GM21515 (cell line): Measurements from ENCODE around the gene KRT72.

Experiments used
- ATAC-seq: cut with Tn5 transposase; IDR thresholded peaks from one replicate; pipeline ENCODE4 v1.9.1; 2021; ENCODE audit not compliant: unreplicated experiment

Gene KRT72

GRCh38 chr12:52600941-52601481 is at the start of gene KRT72:
KRT72 (minus strand) TSS chr12:52601463; CDS start chr12:52601452, 11 bp downstream.
- ATAC-seq: no peak

DNA sequence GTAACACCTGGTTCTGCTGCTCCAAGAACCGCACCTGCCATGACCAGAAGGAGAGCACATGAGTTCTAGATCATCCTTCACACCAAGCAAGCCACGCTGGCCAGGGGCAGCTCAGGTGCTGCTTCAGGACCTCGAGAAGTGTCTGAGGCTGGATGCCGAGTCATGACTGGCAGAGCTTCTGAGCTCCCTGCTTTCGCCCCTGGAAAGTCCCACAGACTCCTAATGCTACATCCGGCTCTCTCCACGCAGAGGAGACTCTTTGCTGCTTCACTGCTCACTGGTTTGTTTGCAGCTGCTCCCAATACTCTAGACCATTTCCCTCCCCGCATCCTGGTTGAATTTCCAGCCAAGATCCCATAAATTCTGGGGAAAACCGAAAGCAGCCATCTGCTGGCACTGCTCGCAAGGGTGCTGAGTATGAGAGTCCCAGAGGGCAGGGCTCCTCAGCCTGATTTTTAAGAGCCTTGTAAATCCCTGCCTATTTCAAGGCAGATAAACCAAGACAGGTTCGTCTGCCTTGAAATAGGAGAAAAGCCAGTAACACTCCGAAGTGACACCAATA is 49.3 kb upstream of the KRT72 start:
- ATAC-seq: no peak

DNA sequence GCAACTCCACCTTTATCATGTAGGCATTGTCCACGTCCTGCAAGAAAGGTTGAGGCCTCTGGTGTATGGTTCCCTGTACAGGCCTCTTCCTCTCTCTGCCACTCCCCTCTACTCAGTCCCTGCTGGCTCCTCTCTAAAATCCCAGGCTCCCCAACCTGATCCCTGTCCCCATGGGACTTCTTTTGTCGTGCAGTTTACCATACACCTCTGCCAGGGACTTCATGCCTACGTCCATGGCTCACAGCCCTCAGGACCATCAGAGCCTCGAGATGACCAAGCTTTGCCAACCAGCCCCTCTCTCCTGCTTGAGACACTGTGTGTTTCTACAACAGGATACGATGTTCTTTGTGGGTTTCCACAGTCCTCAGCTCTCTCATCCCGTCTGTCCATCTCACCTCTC is 47.8 kb upstream of the KRT72 start:
- ATAC-seq: no peak

DNA sequence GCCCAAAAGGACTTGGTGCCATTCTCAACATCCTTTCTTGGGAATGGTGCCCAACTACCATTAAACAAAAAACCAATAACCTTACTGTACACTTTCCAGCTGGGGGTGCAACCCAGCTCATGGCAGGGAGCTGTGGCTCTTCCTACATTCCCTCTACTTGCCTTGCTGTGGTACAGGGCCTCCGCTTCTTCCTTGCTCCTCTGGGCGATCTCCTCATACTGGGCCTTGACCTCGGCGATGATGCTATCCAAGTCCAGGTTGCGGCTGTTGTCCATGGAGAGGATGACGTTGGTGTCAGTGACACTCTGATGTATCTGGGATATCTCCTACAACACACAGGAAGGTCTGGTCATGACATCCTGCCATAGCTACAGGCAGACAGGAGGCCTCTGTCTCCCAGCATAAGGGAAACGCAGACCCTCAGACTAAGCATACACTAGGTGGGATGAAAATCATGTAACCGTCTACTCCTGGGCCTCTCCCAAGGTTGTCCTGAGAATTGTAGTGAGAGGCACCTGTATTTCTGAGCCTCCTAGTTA is 46.8 kb upstream of the KRT72 start:
- ATAC-seq: no peak

DNA sequence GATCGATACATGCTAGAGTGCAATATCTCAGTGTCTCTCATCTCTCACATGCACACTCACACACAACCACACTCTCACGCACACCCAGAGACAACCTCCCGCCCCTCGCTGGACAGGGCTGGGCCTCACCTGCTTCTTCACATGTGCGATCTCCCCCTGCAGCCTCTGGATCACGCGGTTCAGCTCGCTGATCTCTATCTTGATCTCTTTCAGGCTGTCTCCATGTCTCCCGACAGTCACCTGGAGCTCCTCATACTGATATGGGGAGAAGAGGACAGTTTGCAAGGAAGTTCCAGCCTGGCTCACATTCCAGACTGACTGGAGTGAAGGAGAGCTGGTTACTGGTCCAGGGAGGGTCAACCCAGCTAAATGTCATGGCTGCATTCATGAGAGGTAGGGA is 46.3 kb upstream of the KRT72 start:
- ATAC-seq: no peak

GRCh38 chr12:52646613-52647012 is 45.4 kb upstream of the KRT72 start:
- ATAC-seq: no peak

- no peak for ATAC-seq
These were observed 44.7 kb upstream of the KRT72 start for GRCh38 chr12:52645982-52646381.

DNA sequence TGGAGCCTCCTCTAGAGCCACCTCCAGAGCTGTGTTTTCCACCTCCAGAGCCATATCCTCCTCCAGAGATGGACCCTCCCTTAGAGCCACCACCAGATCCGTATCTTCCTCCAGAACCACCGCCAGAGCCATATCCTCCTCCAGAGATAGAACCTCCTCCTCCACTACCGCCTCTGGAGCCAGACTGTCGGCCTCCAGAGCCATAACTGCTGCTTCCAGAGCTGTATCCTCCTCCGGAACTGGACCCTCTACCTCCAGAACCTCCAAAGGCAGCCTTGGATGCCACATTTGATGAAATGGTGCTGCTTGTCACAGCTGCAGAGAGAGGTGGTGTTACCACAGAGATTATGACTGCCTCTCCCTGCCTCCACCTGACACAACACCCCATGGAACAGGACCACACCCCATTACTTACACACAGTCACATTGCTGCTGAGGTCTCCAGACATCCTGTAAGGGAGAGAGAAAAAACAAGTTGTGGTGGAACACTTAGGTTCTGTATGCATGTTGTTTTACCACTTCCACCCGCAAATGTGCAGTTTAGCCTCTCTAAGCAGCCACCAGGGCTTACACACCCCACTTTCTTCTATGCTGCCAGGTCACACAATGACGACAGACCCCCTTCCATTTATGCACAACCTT is 44.0 kb upstream of the KRT72 start:
- no peak for ATAC-seq

DNA sequence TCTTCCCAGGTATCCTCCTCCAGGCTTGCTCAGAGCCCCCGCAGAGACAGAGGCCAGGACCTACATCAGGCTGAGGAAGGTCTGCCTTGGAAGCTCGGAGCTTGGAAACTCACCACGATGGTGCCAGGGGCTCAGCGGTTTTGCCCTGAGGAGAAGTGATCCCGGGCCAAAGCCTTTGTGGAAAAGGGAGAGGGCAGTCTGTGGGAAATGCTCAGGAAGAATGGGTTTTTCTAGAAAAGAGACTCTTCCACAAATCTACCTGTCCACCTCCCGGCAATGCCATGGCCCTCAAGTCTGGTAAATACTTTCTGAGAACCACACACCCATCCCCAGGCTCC is 42.8 kb upstream of the KRT72 start:
- no peak for ATAC-seq

GRCh38 chr12:52643233-52644077 is 42.2 kb upstream of the KRT72 start:
- ATAC-seq: no peak

DNA sequence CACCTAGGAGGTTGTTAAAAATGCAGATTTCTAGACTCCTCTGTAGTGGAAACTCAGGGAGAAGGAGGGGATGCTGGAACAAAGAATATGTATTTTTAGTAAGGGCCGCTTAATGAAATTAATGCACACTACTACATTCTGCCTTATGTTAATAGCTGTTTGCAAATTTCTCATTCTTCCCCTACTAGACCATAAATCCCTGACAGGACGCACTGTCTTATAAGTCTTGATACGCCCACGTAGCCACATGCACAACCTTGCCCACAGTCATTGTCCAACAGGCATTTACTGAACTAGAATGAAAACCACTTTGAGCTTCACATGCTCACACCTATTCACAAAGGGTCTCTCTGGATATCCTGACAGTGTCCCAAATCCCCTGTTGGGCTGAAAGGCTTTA is 40.2 kb upstream of the KRT72 start:
- ATAC-seq: no peak

DNA sequence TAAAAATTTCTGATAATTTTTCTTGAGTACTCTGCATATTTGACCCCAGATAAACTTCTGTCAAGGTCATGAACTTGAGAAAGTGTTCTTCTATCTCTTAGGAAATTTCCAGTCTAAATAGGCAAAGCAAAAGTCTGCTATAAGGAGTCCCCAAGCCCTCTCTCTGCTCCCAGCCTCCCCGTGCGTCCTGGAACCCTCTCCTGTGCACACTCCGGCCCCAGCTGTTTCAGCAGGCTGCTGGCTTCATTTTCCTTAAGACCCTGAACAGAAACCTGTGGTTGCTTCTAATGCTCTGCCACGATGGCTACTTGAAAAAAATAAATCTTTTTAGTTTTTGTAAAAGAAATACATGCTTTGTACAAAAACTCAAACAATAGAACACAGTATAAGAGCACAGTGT is 36.0 kb upstream of the KRT72 start:
- no peak for ATAC-seq

DNA sequence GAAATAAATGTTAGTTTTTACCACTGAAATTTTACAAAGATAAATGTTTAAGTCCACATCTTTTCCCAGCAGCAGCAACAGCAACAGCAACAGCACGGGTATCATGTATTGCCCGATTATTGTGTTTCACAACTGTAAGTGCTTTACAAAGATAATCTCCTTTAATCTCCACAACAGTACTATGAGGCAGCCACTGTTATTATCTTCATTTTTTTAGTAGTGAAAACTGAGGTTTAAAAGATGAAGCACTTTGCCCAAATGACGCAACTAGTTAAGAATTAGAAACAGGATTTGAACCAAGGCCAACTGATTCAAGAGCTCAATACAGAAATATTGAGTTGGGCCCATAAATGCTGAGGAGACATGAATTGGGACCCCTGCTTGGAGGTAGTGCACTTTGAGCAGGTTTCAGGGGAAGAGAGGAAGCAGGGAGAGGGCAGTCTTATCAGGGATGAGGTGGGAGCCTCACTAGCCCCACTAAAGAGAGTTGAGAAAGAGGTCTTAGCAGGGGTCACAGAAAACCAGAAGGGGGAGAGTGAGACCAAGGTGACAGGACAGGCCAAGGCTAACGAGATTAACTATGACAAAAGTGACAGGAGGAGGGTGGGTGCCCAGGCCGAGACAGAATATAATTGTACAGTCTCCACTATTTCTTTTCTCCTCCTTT is 35.5 kb upstream of the KRT72 start:
- ATAC-seq: no peak

DNA sequence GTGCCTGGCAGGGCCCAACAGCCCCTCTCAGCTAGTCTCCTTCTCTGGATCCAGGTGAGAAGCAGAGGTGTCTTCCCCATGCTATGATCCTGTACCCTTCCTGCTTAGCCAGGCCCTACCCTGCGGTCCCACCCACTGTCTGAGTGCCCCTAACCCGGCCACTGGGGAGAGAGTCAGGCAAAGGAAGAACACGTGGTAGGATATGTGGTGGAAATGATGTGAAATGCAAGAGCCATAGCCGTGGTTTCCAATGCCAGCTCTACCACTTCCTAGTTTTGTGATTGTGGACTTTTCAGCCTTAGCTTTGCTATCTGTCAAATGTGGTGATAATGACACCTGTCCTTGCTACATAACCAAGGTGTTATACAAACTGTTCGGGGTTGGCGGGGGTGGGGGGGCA is 34.9 kb upstream of the KRT72 start:
- no peak for ATAC-seq

- ATAC-seq: no peak
These were observed 33.2 kb upstream of the KRT72 start for GRCh38 chr12:52634266-52635056.

DNA sequence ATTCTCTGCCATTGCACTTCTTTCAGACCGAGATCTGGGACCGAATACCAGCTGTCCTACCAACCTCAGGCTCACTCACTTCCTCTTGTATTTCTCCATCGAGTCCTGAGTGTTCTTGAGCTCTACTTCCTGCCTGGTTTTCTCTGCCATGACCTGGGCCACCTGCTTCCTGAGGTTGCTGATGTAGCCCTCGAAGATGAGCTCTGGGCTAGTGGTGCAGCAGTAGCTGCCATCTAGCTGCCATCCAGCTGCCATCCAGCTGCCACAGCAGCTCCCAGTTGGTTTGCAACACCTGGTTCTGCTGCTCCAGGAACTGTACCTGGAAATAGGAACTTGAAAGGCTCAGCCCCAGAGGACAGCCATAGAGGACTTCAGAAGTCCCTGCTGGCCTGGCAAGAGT is 32.1 kb upstream of the KRT72 start:
- ATAC-seq: no peak

DNA sequence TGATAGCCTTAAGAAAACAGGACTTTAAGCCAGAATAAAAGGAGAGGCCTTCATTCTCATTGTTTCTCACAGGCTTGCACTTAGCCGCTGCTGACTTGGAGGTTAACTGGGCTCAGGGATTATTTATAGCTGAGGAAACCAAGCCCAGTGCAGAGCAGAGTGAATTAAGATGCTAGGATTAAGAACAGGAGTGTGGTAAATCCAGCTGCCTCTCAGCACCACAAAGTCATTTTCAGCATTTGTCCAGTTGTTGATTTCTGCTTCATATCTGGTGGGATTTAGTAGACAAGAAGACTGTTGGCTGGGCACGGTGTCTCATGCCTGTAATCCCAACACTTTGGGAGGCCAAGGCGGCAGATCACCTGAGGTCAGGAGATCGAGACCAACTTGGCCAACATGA is 31.4 kb upstream of the KRT72 start:
- no peak for ATAC-seq

GRCh38 chr12:52631676-52632459 is 30.6 kb upstream of the KRT72 start:
- ATAC-seq: no peak

- ATAC-seq: no peak
These were observed 30.0 kb upstream of the KRT72 start for GRCh38 chr12:52631264-52631663.
